Adrenal gland (tissue), 12 donors: ENCODE measurements around the gene EYS. TPM values are rescaled to one million over a fixed set of nuclear protein-coding genes. Genes with fewer than 3 reads are reported as not detected.

Experiments
- DNase-seq, 7 donors: peaks; one replicate each; pipeline ENCODE4 v3.0.0-alpha.2; 2019 to 2020
- H3K27ac ChIP-seq, 5 donors: fragments of 200-600 bp; sonication (generic) in 4 of 5; 1 replicate in 3 of 5; 2 replicates in 2 of 5; pipeline versions ENCODE4 v1.5.1 to v1.8.0; 2016 to 2020; ENCODE audit warnings: mild to moderate bottlenecking in 1 of 5
- H3K27me3 ChIP-seq: fragments of 200-600 bp; 2 replicates; pipeline ENCODE4 v1.8.0; 2021
- H3K36me3 ChIP-seq, 2 donors: fragments of 200-600 bp; replicated peaks in 1 of 2; 1 replicate in 1 of 2; 2 replicates in 1 of 2; pipeline versions ENCODE4 v1.5.1 to v1.8.0; 2018 to 2022
- H3K4me1 ChIP-seq, 2 donors: fragments of 200-600 bp; replicated peaks in 1 of 2; 1 replicate in 1 of 2; 2 replicates in 1 of 2; pipeline versions ENCODE4 v1.5.1 to v1.8.0; 2018 to 2021
- H3K4me3 ChIP-seq, 4 donors: fragments of 200-600 bp; sonication (generic) in 3 of 4; one replicate each; pipeline ENCODE4 v1.5.1; 2016 to 2018
- H3K9me3 ChIP-seq, 3 donors: fragments of 200-600 bp; sonication (generic) in 1 of 3; replicated peaks in 1 of 3; 1 replicate in 2 of 3; 2 replicates in 1 of 3; pipeline versions ENCODE4 v1.5.1 to v1.8.0; 2016 to 2021
- CTCF ChIP-seq, 6 experiments: fragments of 450-650 bp in 4 of 6; fragments of 200-600 bp in 2 of 6; sonication (generic) in 1 of 6; IDR thresholded peaks; 1 replicate in 5 of 6; 2 replicates in 1 of 6; pipeline versions ENCODE4 v1.5.1 to v1.8.0; 2016 to 2021; ENCODE audit warnings: antibody characterized with exemption in 6 of 6, mild to moderate bottlenecking in 2 of 6, moderate library complexity in 1 of 6
- POLR2A ChIP-seq, 2 donors: fragments of 450-650 bp; IDR thresholded peaks; one replicate each; pipeline ENCODE4 v1.6.1; 2017; ENCODE audit warnings: antibody characterized with exemption in 2 of 2, mild to moderate bottlenecking in 2 of 2, moderate library complexity in 1 of 2
- WGBS, 4 donors: extraction: QIAGEN DNeasy Blood & Tissue Kit in 2 of 4; methylation state at CpG; one replicate each; pipeline versions ENCODE4 v1.1.5 to v1.1.7; 2013 to 2017; 5-methylcytosine and 5-hydroxymethylcytosine counted together
- intact Hi-C, 2 donors: fragments of 100-400 bp; cut with DNase I; formaldehyde crosslinking; loops; one replicate each; pipeline versions ENCODE4 v1.14.1 to v1.15.0; 2022 to 2023
- polyA plus RNA-seq, 3 donors: library from polyadenylated mRNA; stranded (reverse); fragments of 200-250 nt in 2 of 3; fragments of 350-450 nt in 1 of 3; fragmentation: Illumina TruSeq in 1 of 3; extraction: RNeasy Lipid Tissue Mini Kit (QIAGEN cat#74804) in 1 of 3; gene quantifications; one replicate each; pipeline ENCODE4 v1.2.3, GENCODE V29; 2013 to 2014
- total RNA-seq, 9 donors: library from RNA; depleted of rRNA in 4 of 9; stranded (reverse); fragments of >200 nt in 4 of 9; fragments of 120-200 nt in 1 of 9; fragmentation: NEBNext Ultra II Directional in 1 of 9; extraction: Animal tissue kit (Norgen Biotek cat#: 25700) in 1 of 9; gene quantifications; one replicate each; pipeline versions ENCODE4 v1.1.0 to v1.2.4, GENCODE V29; 2013 to 2023
- donor health status: healthy with polysubstance abuse.
- donor health status: Bipolar disorder and iron deficiency.
- donor health status: DM: yes; HTN: yes; CAD: no.
- donor health status: DM: no; HTN: no; CAD: no.
- donor health status: DM: no; HTN: no; CAD: no.
- donor health status: DM: yes; HTN: yes; CAD: no.

EYS gene
- total and polyA plus RNA-seq, 12 donors: 0.03 to 3.1 (median 0.18) TPM; not detected in 7

DNA sequence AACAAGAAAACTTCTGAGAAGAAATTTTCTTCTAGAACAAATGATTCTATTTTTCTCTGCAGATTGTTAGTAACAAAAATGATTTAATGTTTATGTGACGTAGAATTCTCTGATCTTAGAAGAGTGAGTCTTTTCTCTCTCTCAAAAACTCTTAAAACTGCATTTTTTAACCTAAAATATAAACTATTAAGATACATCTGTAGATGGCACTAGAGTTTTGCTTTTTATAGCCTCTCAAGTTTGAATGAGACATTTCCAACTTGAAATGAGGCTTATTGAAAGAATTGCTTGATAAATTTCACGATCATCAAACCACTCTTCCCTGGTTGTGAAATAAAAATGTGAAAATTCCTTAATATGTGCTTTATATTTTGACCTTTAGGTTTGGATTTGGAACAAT, 2017.6 kb downstream of the EYS start:
- no peak for DNase-seq
- H3K27me3 ChIP-seq: no peaks in the 10 kb centered on the region
- H3K4me3 ChIP-seq: no peak overlapping the region
- no peaks in the 10 kb centered on the region for H3K9me3 ChIP-seq
- intact Hi-C loops: no loop called here
- peaks cover 0 to 7% of the 10 kb centered on the region in 2 donors for H3K36me3 ChIP-seq
- H3K27ac ChIP-seq: no peak overlapping the region
- TF ChIP-seq CTCF (IDR thresholded peaks at IDR 0.05): no peak
- 81 to 90% (median 88%) methylated on average over 2 of the region's 2 CpGs for WGBS, 4 donors
- peaks cover 4 to 14% of the 10 kb centered on the region in 2 donors for H3K4me1 ChIP-seq

DNA sequence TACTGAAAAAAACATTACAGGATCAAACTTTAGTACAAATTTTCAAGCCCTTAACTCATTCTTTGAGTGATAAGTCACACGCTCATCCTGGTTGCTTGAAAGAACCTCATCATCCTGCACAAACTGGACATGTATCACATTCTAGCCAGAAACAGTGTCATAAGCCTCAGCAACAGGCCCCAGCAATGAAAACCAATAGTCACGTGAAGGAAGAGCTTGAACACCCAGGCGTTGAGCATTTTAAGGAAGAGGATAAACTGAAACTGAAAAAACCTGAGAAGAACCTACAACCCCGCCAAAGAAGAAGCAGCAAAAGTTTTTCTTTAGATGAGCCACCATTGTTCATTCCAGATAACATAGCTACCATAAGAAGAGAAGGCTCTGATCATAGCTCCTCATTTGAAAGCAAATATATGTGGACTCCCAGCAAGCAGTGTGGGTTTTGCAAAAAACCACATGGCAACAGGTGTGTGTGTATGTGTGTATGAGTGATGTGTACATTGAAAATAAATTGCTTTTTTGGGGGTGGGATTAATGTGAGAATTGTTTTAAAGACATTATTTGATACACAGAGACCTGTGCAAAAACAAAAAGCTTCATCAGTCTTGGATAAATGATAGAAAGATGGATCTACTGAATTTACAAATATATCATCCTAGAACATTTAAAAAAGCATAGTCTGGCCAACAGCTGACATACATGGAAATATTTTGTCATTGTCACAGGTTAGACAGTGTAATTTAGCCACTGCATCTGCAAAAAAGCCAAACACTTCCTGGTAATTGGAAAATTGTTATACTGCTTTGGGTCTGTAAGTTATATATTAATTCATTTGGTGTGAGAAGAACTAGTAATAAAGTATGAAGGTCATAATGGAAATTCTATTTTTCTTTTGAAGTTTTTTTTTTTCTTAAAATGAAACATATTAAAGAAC, 2021.3 kb downstream of the EYS start:
- WGBS, 4 donors: 77 to 87% (median 81%) methylated on average over 4 of the region's 4 CpGs
- peaks cover 19 to 34% of the 10 kb centered on the region in 2 donors for H3K4me1 ChIP-seq
- peaks cover 0 to 12% of the 10 kb centered on the region in 2 donors for H3K36me3 ChIP-seq
- intact Hi-C loops: no loop called here
- H3K9me3 ChIP-seq: no peaks in the 10 kb centered on the region
- H3K4me3 ChIP-seq: no peak overlapping the region
- no peaks in the 10 kb centered on the region for H3K27me3 ChIP-seq
- no peak overlapping the region for H3K27ac ChIP-seq
- DNase-seq: no peak
- TF ChIP-seq POLR2A (IDR thresholded peaks at IDR 0.05) (no peak), CTCF (IDR thresholded peaks at IDR 0.05) (no peak)

DNA sequence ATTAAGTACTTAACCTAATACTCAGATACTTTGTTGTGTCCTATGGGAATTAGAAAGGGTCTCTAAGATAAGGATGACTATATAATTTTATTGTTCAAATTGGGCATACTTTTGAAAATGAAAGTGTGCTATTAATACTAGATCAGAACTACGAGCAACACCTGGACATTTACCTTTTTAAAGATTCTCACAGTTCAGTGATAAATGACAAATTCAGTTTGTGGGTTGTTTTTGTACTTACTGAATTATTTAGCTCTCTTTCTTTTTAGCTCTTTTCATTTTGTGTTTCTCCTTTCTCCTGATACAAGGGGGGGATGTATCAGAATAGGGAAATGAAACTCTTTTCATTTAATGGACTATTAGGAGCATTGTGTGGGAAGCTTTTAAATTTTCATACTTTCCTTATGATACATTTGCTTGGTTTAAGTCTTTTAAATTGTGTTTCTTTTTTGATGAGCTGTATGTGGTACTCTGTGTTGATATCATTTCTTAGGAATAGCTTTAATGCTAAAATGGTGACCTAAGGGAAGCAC, 2023.9 kb downstream of the EYS start:
- 86 to 87% (median 86%) methylated on average over 1 of the region's 1 CpG for WGBS, 4 donors
- no peak for DNase-seq
- TF ChIP-seq CTCF (IDR thresholded peaks at IDR 0.05): no peak
- TF ChIP-seq POLR2A (IDR thresholded peaks at IDR 0.05): no peak
- Histone ChIP-seq H3K36me3 (peaks cover 0 to 12% of the 10 kb centered on the region in 2 donors), H3K4me1 (peaks cover 19 to 34% of the 10 kb centered on the region in 2 donors), H3K9me3 (no peaks in the 10 kb centered on the region), H3K27ac (no peak overlapping the region), H3K4me3 (no peak overlapping the region), H3K27me3 (no peaks in the 10 kb centered on the region)
- intact Hi-C loops: no loop called here

- intact Hi-C loops: no loop called here
- H3K27ac ChIP-seq: peak overlapping the region in 3 of 5 donors; percentile 50 to 66 (median 52)
- H3K27me3 ChIP-seq: no peaks in the 10 kb centered on the region
- WGBS, 4 donors: 19 to 22% (median 21%) methylated on average over 1 of the region's 1 CpG
- TF ChIP-seq POLR2A (IDR thresholded peaks at IDR 0.05): no peak
- no peak for TF ChIP-seq CTCF (IDR thresholded peaks at IDR 0.05)
- DNase-seq: peak in 1 of 7 donors; percentile 16
- no peaks in the 10 kb centered on the region for H3K9me3 ChIP-seq
- no peak overlapping the region for H3K4me3 ChIP-seq
- peaks cover 43 to 55% of the 10 kb centered on the region in 2 donors for H3K4me1 ChIP-seq
- no peaks in the 10 kb centered on the region for H3K36me3 ChIP-seq
These were observed 2029.7 kb downstream of the EYS start for GRCh38 chr6:63677282-63677681.
